IPS-15b (cell line): ENCODE measurements around the gene ARL4D.

Source experiments
- H3K27me3 ChIP-seq: one replicate; pipeline ENCODE4 v1.6.1; 2013; ENCODE audit warnings: low read length; ENCODE audit not compliant: control insufficient read depth, insufficient read depth
- H3K36me3 ChIP-seq: one replicate; pipeline ENCODE4 v1.6.1; 2013; ENCODE audit warnings: low read length; ENCODE audit not compliant: control insufficient read depth, insufficient read depth
- H3K4me1 ChIP-seq: one replicate; pipeline ENCODE4 v1.6.1; 2013; ENCODE audit warnings: mild to moderate bottlenecking, low read length; ENCODE audit not compliant: control insufficient read depth, insufficient read depth
- H3K4me3 ChIP-seq: one replicate; pipeline ENCODE4 v1.5.1; 2013; ENCODE audit warnings: low read depth, low read length
- H3K9ac ChIP-seq: one replicate; pipeline ENCODE4 v1.6.1; 2013; ENCODE audit warnings: low read depth, mild to moderate bottlenecking, low read length
- H3K9me3 ChIP-seq: one replicate; pipeline ENCODE4 v1.6.1; 2013; ENCODE audit warnings: mild to moderate bottlenecking, low read length; ENCODE audit not compliant: control insufficient read depth, insufficient read depth

Gene ARL4D

GRCh38 chr17:43398724-43399595, at the start of gene ARL4D:
TSS of gene ARL4D (plus strand) at chr17:43398993. CDS start at chr17:43399733, 740 bp downstream.
- no peaks in the 10 kb centered on the region for H3K27me3 ChIP-seq
- peaks cover 2% of the 10 kb centered on the region for H3K4me1 ChIP-seq
- H3K9me3 ChIP-seq = no peaks in the 10 kb centered on the region
- H3K9ac ChIP-seq = peak within 1 kb of the TSS; percentile 56
- H3K36me3 ChIP-seq = peaks cover 5% of the 10 kb centered on the region
- H3K4me3 ChIP-seq = peak within 1 kb of the TSS; percentile 77

DNA sequence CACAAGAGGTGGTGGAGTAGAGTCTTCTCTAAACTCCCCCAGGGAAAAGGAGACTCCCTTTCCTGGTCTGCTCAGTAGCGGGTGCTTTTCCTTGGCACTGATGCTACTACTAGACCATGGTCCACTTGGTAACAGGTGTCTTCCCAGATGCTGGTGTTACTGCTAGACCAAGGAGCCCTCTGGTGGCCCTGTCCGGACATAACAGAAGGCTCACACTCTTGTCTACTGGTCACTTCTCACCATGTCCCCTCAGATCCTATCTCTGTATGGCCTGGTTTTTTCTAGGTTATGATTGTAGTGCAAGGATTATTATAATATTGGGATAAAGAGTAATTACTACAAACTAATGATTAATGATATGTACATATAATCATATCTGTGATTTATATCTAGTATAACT, 49.7 kb upstream of the ARL4D start:
- no peak overlapping the region for H3K9ac ChIP-seq
- H3K9me3 ChIP-seq = peaks cover 26% of the 10 kb centered on the region
- H3K4me3 ChIP-seq = no peak overlapping the region
- H3K36me3 ChIP-seq = peaks cover 4% of the 10 kb centered on the region
- peaks cover 3% of the 10 kb centered on the region for H3K4me1 ChIP-seq
- no peaks in the 10 kb centered on the region for H3K27me3 ChIP-seq

DNA sequence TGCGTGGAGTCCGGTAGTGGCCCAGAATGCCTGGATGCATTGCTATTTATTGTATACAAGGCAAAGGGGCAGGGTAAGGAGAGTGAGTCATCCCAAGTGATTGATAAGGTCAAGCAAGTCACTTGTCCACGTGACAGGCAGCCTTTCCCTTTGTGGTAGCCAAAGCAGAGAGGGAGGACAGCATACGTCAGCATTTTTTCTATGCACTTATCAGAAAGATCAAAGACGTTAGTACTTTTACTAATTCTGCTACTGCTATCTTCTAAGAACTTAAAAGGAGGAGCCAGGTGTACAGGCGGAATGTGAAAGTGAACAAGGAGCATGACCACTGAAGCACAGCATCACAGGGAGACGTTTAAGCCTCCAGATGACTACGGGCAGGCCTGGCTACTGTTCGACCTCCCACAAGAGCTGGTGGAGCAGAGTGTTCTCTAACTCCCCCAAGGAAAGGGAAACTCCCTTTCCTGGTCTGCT, 47.9 kb upstream of the ARL4D start:
- no peak overlapping the region for H3K4me3 ChIP-seq
- peaks cover 4% of the 10 kb centered on the region for H3K36me3 ChIP-seq
- H3K27me3 ChIP-seq = no peaks in the 10 kb centered on the region
- H3K9me3 ChIP-seq = peaks cover 26% of the 10 kb centered on the region
- H3K4me1 ChIP-seq = peaks cover 13% of the 10 kb centered on the region
- H3K9ac ChIP-seq = no peak overlapping the region

DNA sequence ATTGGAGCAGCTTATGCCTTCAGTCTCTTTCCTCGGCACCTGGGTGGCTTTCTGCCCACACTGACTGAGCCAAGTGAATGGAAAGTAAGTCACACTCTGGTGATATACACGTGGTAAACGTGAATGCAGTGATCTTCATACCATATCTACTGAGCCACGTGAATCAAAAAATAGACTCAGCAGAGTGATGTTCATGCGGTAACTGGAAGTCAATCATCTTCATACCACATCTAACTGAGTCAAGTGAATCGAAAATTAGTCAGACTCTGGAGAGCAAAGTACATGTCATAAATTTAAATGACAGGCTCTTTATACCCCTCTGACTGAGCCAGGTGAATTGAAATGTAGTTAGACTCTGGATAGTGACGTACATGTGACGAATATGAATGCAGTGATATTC, 47.1 kb upstream of the ARL4D start:
- Histone ChIP-seq H3K9ac (no peak overlapping the region), H3K4me3 (no peak overlapping the region), H3K9me3 (peaks cover 26% of the 10 kb centered on the region), H3K36me3 (peaks cover 4% of the 10 kb centered on the region), H3K27me3 (peaks cover 2% of the 10 kb centered on the region), H3K4me1 (peaks cover 14% of the 10 kb centered on the region)

- peaks cover 17% of the 10 kb centered on the region for H3K9me3 ChIP-seq
- peaks cover 3% of the 10 kb centered on the region for H3K36me3 ChIP-seq
- H3K4me3 ChIP-seq = no peak overlapping the region
Observed at GRCh38 chr17:43352579-43353331, 46.0 kb upstream of the ARL4D start.

GRCh38 chr17:43353393-43353792, 45.4 kb upstream of the ARL4D start:
- Histone ChIP-seq H3K4me3 (no peak overlapping the region), H3K9ac (no peak overlapping the region), H3K36me3 (no peaks in the 10 kb centered on the region), H3K27me3 (peaks cover 9% of the 10 kb centered on the region), H3K9me3 (peaks cover 11% of the 10 kb centered on the region), H3K4me1 (peaks cover 14% of the 10 kb centered on the region)

More at GRCh38 chr17:43352579-43353331, 46.0 kb upstream of the ARL4D start:
- H3K9ac ChIP-seq = no peak overlapping the region
- H3K27me3 ChIP-seq = peaks cover 6% of the 10 kb centered on the region
- peaks cover 14% of the 10 kb centered on the region for H3K4me1 ChIP-seq

DNA sequence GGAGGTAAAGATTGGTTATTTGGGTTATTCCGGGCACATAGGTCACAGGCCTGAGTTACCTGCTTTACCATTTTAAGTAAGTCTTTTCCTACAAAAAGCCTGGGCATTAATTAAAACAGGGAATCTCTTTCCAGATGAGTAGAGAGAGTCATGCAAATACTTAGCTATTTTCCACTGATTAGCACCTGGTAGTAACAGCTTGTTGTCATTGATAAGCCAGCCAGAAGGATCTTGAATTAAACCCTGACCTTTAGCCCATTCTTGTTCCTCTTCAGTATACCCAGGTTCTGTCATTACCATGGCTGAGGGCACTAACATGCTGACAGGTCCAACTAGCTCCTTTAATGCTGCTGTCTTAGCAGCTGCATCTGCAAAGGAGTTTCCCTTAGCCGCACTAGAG, 44.4 kb upstream of the ARL4D start:
- H3K4me1 ChIP-seq = peaks cover 14% of the 10 kb centered on the region
- no peak overlapping the region for H3K9ac ChIP-seq

GRCh38 chr17:43356450-43356849, 42.3 kb upstream of the ARL4D start:
- H3K4me1 ChIP-seq = peaks cover 14% of the 10 kb centered on the region
- H3K9ac ChIP-seq = no peak overlapping the region
- no peak overlapping the region for H3K4me3 ChIP-seq
- no peaks in the 10 kb centered on the region for H3K36me3 ChIP-seq
- peaks cover 20% of the 10 kb centered on the region for H3K27me3 ChIP-seq
- no peaks in the 10 kb centered on the region for H3K9me3 ChIP-seq

More for the DNA sequence above, 44.4 kb upstream of the ARL4D start:
- Histone ChIP-seq H3K36me3 (no peaks in the 10 kb centered on the region), H3K27me3 (peaks cover 17% of the 10 kb centered on the region), H3K4me3 (no peak overlapping the region), H3K9me3 (peaks cover 6% of the 10 kb centered on the region)

GRCh38 chr17:43356999-43357398, 41.8 kb upstream of the ARL4D start:
- H3K4me1 ChIP-seq = peaks cover 14% of the 10 kb centered on the region
- H3K9me3 ChIP-seq = no peaks in the 10 kb centered on the region
- no peak overlapping the region for H3K4me3 ChIP-seq
- H3K9ac ChIP-seq = no peak overlapping the region
- H3K27me3 ChIP-seq = peaks cover 20% of the 10 kb centered on the region
- H3K36me3 ChIP-seq = no peaks in the 10 kb centered on the region

DNA sequence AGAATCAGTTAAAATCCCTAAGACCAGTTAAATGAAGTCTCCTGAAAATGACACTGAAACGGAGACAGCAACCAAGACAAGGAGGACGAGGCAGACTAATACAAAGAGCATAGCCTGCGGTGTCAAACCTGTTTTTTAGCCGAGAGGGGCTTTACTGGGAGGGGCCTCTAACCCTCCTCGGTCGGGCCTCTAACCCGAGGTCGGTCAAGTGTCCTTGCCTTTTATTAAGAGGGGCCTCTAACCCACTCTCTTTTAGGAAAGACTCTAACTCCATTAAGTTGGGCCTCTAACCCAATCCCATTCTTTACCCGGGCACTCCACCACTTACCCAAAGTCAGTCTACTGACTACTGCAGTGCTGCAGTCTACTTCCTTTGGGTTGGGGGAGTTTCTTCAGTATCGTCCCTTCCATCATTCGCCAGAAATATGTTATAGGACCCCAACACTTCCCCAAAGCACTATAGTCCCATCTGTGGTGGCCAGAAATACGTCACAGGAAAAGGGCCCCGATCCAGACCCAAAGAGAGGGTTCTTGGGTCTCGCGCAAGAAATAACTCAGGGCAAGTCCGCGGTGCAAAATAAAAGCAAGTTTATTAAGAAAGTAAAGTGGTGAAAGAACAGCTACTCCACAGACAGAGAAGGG, 39.2 kb upstream of the ARL4D start:
- peaks cover 7% of the 10 kb centered on the region for H3K4me1 ChIP-seq
- no peaks in the 10 kb centered on the region for H3K36me3 ChIP-seq
- no peak overlapping the region for H3K9ac ChIP-seq
- H3K27me3 ChIP-seq = peaks cover 35% of the 10 kb centered on the region
- H3K9me3 ChIP-seq = no peaks in the 10 kb centered on the region
- H3K4me3 ChIP-seq = no peak overlapping the region

DNA sequence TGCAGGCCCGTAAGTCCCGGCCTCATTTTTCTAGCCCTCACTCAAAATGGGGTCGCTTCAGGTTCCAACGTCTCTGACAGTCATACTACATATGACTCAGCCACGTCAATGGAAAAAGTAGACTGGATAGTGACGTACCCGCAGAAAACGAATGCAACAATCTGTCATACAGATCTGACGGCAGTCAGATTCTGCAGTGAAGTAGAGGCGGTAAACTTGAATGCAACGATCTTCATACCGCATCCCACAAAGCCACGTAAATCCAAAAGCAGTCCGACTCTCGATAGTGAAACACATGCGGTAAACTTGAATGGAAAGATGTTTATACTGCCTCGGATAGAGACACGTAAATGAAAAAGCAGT, 38.4 kb upstream of the ARL4D start:
- Histone ChIP-seq H3K9ac (no peak overlapping the region), H3K4me3 (peak overlapping the region; percentile 5), H3K9me3 (no peaks in the 10 kb centered on the region), H3K4me1 (peaks cover 4% of the 10 kb centered on the region), H3K36me3 (no peaks in the 10 kb centered on the region), H3K27me3 (peaks cover 35% of the 10 kb centered on the region)
